ENCODE data around the gene MYO5C. TPM values are rescaled to one million over a fixed set of nuclear protein-coding genes. Genes with fewer than 3 reads are reported as not detected.

Gene MYO5C
- total and polyA plus RNA-seq, 2 of the 13 experiments (the other 11 are each of a cell fraction or from before 2014, with no cell fraction given): 15.7 to 23.7 TPM

DNA sequence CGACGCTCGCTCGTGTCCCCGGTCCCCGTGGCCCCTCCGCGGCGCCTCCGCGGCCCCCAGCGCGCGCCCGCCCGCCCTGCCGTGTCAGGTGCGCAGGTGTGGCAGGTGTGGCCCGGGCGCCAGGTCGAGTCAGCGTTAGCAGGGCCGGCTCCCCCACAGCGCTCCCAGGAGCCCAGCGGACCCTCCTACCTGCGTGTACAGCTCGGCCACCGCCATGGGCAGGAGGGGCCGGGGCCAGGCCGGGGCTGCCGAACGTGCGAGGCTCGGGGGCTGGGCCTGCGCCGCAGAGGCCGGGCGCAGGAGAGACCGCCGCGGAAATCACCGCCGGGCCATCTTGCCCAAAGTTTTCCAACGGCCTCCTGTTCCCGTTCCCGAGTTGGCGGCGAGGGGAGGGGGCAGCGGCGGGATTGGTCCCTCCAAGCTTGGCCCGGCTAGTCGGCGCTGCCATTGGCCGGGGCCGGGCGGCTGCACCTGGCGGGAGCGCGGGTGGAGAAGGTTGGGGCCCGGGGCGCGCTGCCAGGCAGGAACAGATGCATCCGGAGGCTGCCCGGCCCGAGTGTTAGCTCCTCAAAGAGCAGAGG is at the start of gene MYO5C (continued):
- TF ChIP-seq, protein P1, sequence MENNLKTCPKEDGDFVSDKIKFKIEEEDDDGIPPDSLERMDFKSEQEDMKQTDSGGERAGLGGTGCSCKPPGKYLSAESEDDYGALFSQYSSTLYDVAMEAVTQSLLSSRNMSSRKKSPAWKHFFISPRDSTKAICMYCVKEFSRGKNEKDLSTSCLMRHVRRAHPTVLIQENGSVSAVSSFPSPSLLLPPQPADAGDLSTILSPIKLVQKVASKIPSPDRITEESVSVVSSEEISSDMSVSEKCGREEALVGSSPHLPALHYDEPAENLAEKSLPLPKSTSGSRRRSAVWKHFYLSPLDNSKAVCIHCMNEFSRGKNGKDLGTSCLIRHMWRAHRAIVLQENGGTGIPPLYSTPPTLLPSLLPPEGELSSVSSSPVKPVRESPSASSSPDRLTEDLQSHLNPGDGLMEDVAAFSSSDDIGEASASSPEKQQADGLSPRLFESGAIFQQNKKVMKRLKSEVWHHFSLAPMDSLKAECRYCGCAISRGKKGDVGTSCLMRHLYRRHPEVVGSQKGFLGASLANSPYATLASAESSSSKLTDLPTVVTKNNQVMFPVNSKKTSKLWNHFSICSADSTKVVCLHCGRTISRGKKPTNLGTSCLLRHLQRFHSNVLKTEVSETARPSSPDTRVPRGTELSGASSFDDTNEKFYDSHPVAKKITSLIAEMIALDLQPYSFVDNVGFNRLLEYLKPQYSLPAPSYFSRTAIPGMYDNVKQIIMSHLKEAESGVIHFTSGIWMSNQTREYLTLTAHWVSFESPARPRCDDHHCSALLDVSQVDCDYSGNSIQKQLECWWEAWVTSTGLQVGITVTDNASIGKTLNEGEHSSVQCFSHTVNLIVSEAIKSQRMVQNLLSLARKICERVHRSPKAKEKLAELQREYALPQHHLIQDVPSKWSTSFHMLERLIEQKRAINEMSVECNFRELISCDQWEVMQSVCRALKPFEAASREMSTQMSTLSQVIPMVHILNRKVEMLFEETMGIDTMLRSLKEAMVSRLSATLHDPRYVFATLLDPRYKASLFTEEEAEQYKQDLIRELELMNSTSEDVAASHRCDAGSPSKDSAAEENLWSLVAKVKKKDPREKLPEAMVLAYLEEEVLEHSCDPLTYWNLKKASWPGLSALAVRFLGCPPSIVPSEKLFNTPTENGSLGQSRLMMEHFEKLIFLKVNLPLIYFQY (CRISPR knock-in tag; IDR thresholded peaks at IDR 0.05; ENCODE audit: borderline replicate concordance): no peak
- no peak for TF ChIP-seq SOX13 (IDR thresholded peaks at IDR 0.05)
- peak in 1 of 2 experiments; percentile 20; a peak in 1 of 4 replicates for TF ChIP-seq SOX13 (CRISPR knock-in tag; conservative IDR thresholded peaks at IDR 0.05 in 1 of 2, IDR thresholded peaks at IDR 0.05 in 1 of 2)
- TF ChIP-seq ZEB1 (IDR thresholded peaks at IDR 0.05; ENCODE audit: insufficient replicate concordance, low read depth): peak; percentile 89
- 0 out of 2 replicates have a peak, but pooled peaks have one; percentile 34 for TF ChIP-seq RNF2 (conservative IDR thresholded peaks at IDR 0.05; ENCODE audit: low read depth)
- no peak for TF ChIP-seq SETDB1 (CRISPR knock-in tag; IDR thresholded peaks at IDR 0.05; ENCODE audit: borderline replicate concordance)
- no peak for TF ChIP-seq HOXA7 (CRISPR knock-in tag; IDR thresholded peaks at IDR 0.05)
- TF ChIP-seq ZNF530 (CRISPR knock-in tag; IDR thresholded peaks at IDR 0.05; ENCODE audit: low read depth): no peak
- no peak for TF ChIP-seq RAD51 (IDR thresholded peaks at IDR 0.05; ENCODE audit: borderline replicate concordance)
- TF ChIP-seq ZNF724P (CRISPR knock-in tag; IDR thresholded peaks at IDR 0.05; ENCODE audit: borderline replicate concordance): no peak
- TF ChIP-seq KDM2A (CRISPR knock-in tag; IDR thresholded peaks at IDR 0.05; ENCODE audit: borderline replicate concordance, low read depth): peak; percentile 69; the same call in 1 of the 2 replicates
- no peak for TF ChIP-seq PRPF4 (IDR thresholded peaks at IDR 0.05; ENCODE audit: low read depth, low read length, poor library complexity, severe bottlenecking)
- no peak for TF ChIP-seq MIER3 (CRISPR knock-in tag; IDR thresholded peaks at IDR 0.05; ENCODE audit: borderline replicate concordance)
- TF ChIP-seq, protein P2, sequence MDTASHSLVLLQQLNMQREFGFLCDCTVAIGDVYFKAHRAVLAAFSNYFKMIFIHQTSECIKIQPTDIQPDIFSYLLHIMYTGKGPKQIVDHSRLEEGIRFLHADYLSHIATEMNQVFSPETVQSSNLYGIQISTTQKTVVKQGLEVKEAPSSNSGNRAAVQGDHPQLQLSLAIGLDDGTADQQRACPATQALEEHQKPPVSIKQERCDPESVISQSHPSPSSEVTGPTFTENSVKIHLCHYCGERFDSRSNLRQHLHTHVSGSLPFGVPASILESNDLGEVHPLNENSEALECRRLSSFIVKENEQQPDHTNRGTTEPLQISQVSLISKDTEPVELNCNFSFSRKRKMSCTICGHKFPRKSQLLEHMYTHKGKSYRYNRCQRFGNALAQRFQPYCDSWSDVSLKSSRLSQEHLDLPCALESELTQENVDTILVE (CRISPR knock-in tag; IDR thresholded peaks at IDR 0.05): no peak
- no peak for TF ChIP-seq STAG1 (CRISPR knock-in tag; IDR thresholded peaks at IDR 0.05)
- TF ChIP-seq, protein P3, sequence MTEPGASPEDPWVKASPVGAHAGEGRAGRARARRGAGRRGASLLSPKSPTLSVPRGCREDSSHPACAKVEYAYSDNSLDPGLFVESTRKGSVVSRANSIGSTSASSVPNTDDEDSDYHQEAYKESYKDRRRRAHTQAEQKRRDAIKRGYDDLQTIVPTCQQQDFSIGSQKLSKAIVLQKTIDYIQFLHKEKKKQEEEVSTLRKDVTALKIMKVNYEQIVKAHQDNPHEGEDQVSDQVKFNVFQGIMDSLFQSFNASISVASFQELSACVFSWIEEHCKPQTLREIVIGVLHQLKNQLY (CRISPR knock-in tag; IDR thresholded peaks at IDR 0.05): no peak
- TF ChIP-seq ZNF235 (CRISPR knock-in tag; IDR thresholded peaks at IDR 0.05; ENCODE audit: borderline replicate concordance): peak; percentile 88; the same call in 1 of the 2 replicates
- peak; percentile 69; the same call in 1 of the 2 replicates for TF ChIP-seq NR1H2 (CRISPR knock-in tag; IDR thresholded peaks at IDR 0.05; ENCODE audit: borderline replicate concordance, low read depth)
- TF ChIP-seq MXI1 (IDR thresholded peaks at IDR 0.05; ENCODE audit: borderline replicate concordance, low read depth, low read length): peak; percentile 21; the same call in 1 of the 3 replicates
- TF ChIP-seq ARID2 (CRISPR knock-in tag; IDR thresholded peaks at IDR 0.05; ENCODE audit: borderline replicate concordance): 0 out of 2 replicates have a peak, but pooled peaks have one; percentile 42
- no peak for TF ChIP-seq TCF12 (IDR thresholded peaks at IDR 0.05)
- no peak for TF ChIP-seq TCF12 (CRISPR knock-in tag; IDR thresholded peaks at IDR 0.05)
- TF ChIP-seq ZNF558 (CRISPR knock-in tag; IDR thresholded peaks at IDR 0.05; ENCODE audit: borderline replicate concordance): peak; percentile 72; the same call in 1 of the 2 replicates
- TF ChIP-seq, protein P4, sequence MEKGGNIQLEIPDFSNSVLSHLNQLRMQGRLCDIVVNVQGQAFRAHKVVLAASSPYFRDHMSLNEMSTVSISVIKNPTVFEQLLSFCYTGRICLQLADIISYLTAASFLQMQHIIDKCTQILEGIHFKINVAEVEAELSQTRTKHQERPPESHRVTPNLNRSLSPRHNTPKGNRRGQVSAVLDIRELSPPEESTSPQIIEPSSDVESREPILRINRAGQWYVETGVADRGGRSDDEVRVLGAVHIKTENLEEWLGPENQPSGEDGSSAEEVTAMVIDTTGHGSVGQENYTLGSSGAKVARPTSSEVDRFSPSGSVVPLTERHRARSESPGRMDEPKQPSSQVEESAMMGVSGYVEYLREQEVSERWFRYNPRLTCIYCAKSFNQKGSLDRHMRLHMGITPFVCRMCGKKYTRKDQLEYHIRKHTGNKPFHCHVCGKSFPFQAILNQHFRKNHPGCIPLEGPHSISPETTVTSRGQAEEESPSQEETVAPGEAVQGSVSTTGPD (CRISPR knock-in tag; IDR thresholded peaks at IDR 0.05): no peak
